HG02798 (cell line): ENCODE results near the gene SEC11C.

Source experiments
- ATAC-seq: cut with Tn5 transposase; IDR thresholded peaks from one replicate; pipeline ENCODE4 v1.9.1; 2021; ENCODE audit warnings: mild to moderate bottlenecking; ENCODE audit not compliant: unreplicated experiment, poor library complexity

SEC11C gene

DNA sequence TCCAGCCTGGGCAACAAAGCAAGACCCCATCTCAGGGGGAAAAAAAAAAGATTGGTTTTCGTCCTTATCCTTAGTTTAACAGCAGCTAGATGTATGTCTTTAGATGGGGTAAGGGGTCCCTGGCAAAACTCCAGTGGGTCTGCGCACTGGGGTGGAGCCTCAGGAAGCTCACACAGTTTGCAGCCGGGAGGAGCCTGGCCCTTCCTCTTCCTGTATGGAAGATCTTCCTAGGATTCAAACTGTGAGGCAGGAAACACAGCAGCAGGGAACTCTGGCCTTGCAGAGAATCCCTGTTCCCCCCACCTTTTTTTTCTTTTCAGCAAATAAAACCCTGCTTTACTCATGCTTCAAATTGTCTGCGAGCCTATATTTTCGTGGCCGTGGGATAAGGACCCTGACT is 67.8 kb downstream of the SEC11C start:
- no peak for ATAC-seq
